OCI-LY3 (cell line): ENCODE data around the gene CDON.

ENCODE experiments used
- H2AFZ ChIP-seq: fragments of 200-600, 300-600 bp; shearing (Covaris generic); 2 replicates; pipeline ENCODE4 v1.6.0; 2014; ENCODE audit warnings: antibody characterized with exemption, low read depth, low read length
- H3K27ac ChIP-seq: fragments of 200-600, 300-600 bp; sonication (generic); 2 replicates; pipeline ENCODE4 v1.5.1; 2014; ENCODE audit warnings: mild to moderate bottlenecking, low read length, moderate library complexity, mixed read lengths
- H3K27me3 ChIP-seq: fragments of 200-600, 300-600 bp; sonication (generic); 2 replicates; pipeline ENCODE4 v1.6.1; 2014; ENCODE audit warnings: low read depth, low read length, mixed read lengths
- H3K36me3 ChIP-seq: fragments of 200-600, 300-600 bp; sonication (generic); replicated peaks from 2 replicates; pipeline ENCODE3; 2014; ENCODE audit warnings: low read depth, low read length, mixed read lengths
- H3K4me1 ChIP-seq: fragments of 300-600, 200-600 bp; sonication (generic); 2 replicates; pipeline ENCODE4 v1.6.1; 2014; ENCODE audit warnings: low read length, mixed read lengths
- H3K4me2 ChIP-seq: fragments of 200-600, 300-600 bp; sonication (generic); 2 replicates; pipeline ENCODE4 v1.6.1; 2014; ENCODE audit warnings: low read length, mixed read lengths
- H3K4me3 ChIP-seq: fragments of 300-600, 200-600 bp; sonication (generic); 2 replicates; pipeline ENCODE4 v1.5.1; 2014; ENCODE audit warnings: antibody characterized with exemption, mild to moderate bottlenecking, low read length, moderate library complexity
- H3K79me2 ChIP-seq: fragments of 300-600, 200-600 bp; shearing (Covaris generic); 2 replicates; pipeline ENCODE4 v1.6.1; 2014; ENCODE audit warnings: mild to moderate bottlenecking, low read length, mixed read lengths
- H3K9ac ChIP-seq: fragments of 300-600, 200-600 bp; shearing (Covaris generic); 2 replicates; pipeline ENCODE4 v1.6.0; 2014; ENCODE audit warnings: mild to moderate bottlenecking, low read length, moderate library complexity
- H3K9me3 ChIP-seq: fragments of 200-600, 300-600 bp; shearing (Covaris generic); 2 replicates; pipeline ENCODE4 v1.6.1; 2014; ENCODE audit warnings: low read length, mixed read lengths; ENCODE audit not compliant: insufficient read depth
- H4K20me1 ChIP-seq: fragments of 200-600, 300-600 bp; sonication (generic); 2 replicates; pipeline ENCODE4 v1.6.1; 2016; ENCODE audit warnings: low read length, mixed read lengths; ENCODE audit not compliant: insufficient read depth
- CTCF ChIP-seq: fragments of 200-600, 300-600 bp; sonication (generic); IDR thresholded peaks from 2 replicates; pipeline ENCODE4 v1.5.1; 2014; ENCODE audit warnings: antibody characterized with exemption, low read length, low read depth
- EZH2phosphoT487 ChIP-seq: fragments of 200-600 bp; shearing (Covaris generic); IDR thresholded peaks from 2 replicates; pipeline ENCODE4 v1.6.1; 2018; ENCODE audit warnings: antibody characterized with exemption, mixed run types, low read depth

The CDON gene

GRCh38 chr11:126103150-126103549, 40.5 kb upstream of the CDON start:
- Histone ChIP-seq H3K27me3 (peaks cover 3% of the 10 kb centered on the region; the same call in 1 of the 2 replicates), H3K27ac (no peak overlapping the region)
- TF ChIP-seq EZH2phosphoT487, result no peak
- TF ChIP-seq CTCF, result no peak

GRCh38 chr11:126102436-126102981, 39.8 kb upstream of the CDON start:
- no peak overlapping the region for H3K9ac ChIP-seq
- H3K79me2 ChIP-seq, result no peaks in the 10 kb centered on the region
- no peaks in the 10 kb centered on the region for H4K20me1 ChIP-seq
- H3K4me3 ChIP-seq, result no peak overlapping the region
- H3K36me3 ChIP-seq, result no peaks in the 10 kb centered on the region
- H3K27me3 ChIP-seq, result peaks cover 3% of the 10 kb centered on the region; the same call in 1 of the 2 replicates
- no peak overlapping the region for H3K27ac ChIP-seq
- no peaks in the 10 kb centered on the region for H3K9me3 ChIP-seq
- no peak for TF ChIP-seq CTCF
- TF ChIP-seq EZH2phosphoT487, result no peak
- no peak overlapping the region for H2AFZ ChIP-seq
- no peak overlapping the region for H3K4me2 ChIP-seq
- no peaks in the 10 kb centered on the region for H3K4me1 ChIP-seq

More at GRCh38 chr11:126103150-126103549, 40.5 kb upstream of the CDON start:
- no peaks in the 10 kb centered on the region for H3K79me2 ChIP-seq
- H3K9me3 ChIP-seq, result no peaks in the 10 kb centered on the region
- H3K4me2 ChIP-seq, result no peak overlapping the region
- no peaks in the 10 kb centered on the region for H4K20me1 ChIP-seq
- H3K4me1 ChIP-seq, result no peaks in the 10 kb centered on the region
- no peak overlapping the region for H3K4me3 ChIP-seq
- H2AFZ ChIP-seq, result no peak overlapping the region
- H3K9ac ChIP-seq, result no peak overlapping the region
- no peaks in the 10 kb centered on the region for H3K36me3 ChIP-seq

DNA sequence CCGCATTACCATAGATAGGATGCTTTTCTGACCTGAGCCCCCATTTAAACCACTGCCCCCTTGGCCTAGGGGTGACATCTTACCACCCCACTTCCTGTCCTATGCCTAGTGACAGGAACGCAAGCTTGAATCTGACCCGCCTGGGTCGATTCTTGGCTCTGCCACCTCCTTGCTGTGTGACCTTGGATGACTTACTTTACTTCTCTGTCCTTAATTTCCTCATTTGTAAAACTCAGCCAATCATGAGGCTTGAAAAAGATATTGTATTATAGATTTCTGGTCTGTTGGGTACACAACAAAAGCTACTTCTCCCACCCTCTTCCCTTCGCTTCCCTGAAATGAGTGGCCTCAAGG, 39.2 kb upstream of the CDON start:
- Histone ChIP-seq H3K4me1 (no peaks in the 10 kb centered on the region), H4K20me1 (no peaks in the 10 kb centered on the region), H3K79me2 (no peaks in the 10 kb centered on the region), H2AFZ (no peak overlapping the region), H3K9me3 (no peaks in the 10 kb centered on the region), H3K36me3 (no peaks in the 10 kb centered on the region), H3K4me3 (no peak overlapping the region), H3K27me3 (peaks cover under 1% of the 10 kb centered on the region; the same call in 1 of the 2 replicates), H3K4me2 (no peak overlapping the region), H3K27ac (no peak overlapping the region), H3K9ac (no peak overlapping the region)
- TF ChIP-seq CTCF (no peak), EZH2phosphoT487 (no peak)

- no peak overlapping the region for H3K4me3 ChIP-seq
- no peaks in the 10 kb centered on the region for H3K79me2 ChIP-seq
- no peaks in the 10 kb centered on the region for H3K36me3 ChIP-seq
- no peak overlapping the region for H3K27ac ChIP-seq
- H3K9ac ChIP-seq, result no peak overlapping the region
- H4K20me1 ChIP-seq, result no peaks in the 10 kb centered on the region
- no peaks in the 10 kb centered on the region for H3K9me3 ChIP-seq
- no peak overlapping the region for H2AFZ ChIP-seq
- no peaks in the 10 kb centered on the region for H3K4me1 ChIP-seq
- H3K27me3 ChIP-seq, result no peaks in the 10 kb centered on the region
- no peak overlapping the region for H3K4me2 ChIP-seq
- TF ChIP-seq EZH2phosphoT487 (no peak), CTCF (no peak)
Measured at GRCh38 chr11:126101251-126101929, 38.7 kb upstream of the CDON start.
